Stimulated activated CD4-positive, alpha-beta T cell treated with anti-CD3 and anti-CD28 coated beads, Interleukin-2, amount 100 ng/mL, for 24 hours (primary cell): ENCODE results near the gene CMPK1.
"Not testable (repeated sequence)": the region's sequence is repeated elsewhere in the genome, so short reads cannot be mapped to it uniquely, and the experiment has no call there.

Experiments used
- DNase-seq, 2 donors: peaks; one replicate each; pipeline ENCODE4 v3.0.0-alpha.2; 2020

Gene CMPK1

GRCh38 chr1:47338249-47339077 is 4.9 kb downstream of the CMPK1 start:
- DNase-seq = no peak

GRCh38 chr1:47340227-47340626 is 6.6 kb downstream of the CMPK1 start:
- no peak for DNase-seq

GRCh38 chr1:47346979-47347378 is 13.4 kb downstream of the CMPK1 start:
- not testable (repeated sequence) for DNase-seq

GRCh38 chr1:47347735-47348134 is 14.1 kb downstream of the CMPK1 start:
- no peak for DNase-seq

GRCh38 chr1:47348246-47348645 is 14.7 kb downstream of the CMPK1 start:
- no peak for DNase-seq

- DNase-seq = no peak
Observed at GRCh38 chr1:47351305-47351704, 17.7 kb downstream of the CMPK1 start.

GRCh38 chr1:47361380-47361779 is 27.8 kb downstream of the CMPK1 start:
- no peak for DNase-seq

- no peak for DNase-seq
Observed at GRCh38 chr1:47362828-47363227, 29.2 kb downstream of the CMPK1 start.

- no peak for DNase-seq
Observed at GRCh38 chr1:47367651-47368050, 34.1 kb downstream of the CMPK1 start.

- no peak for DNase-seq
Observed at GRCh38 chr1:47371016-47371517, 37.5 kb downstream of the CMPK1 start.

GRCh38 chr1:47374501-47374900 is 40.9 kb downstream of the CMPK1 start:
- no peak for DNase-seq

- no peak for DNase-seq
Observed at GRCh38 chr1:47378147-47378546, 44.6 kb downstream of the CMPK1 start.

GRCh38 chr1:47380699-47381098 is 47.1 kb downstream of the CMPK1 start:
- DNase-seq = no peak

GRCh38 chr1:47382399-47382983 is 48.9 kb downstream of the CMPK1 start:
- DNase-seq = no peak

- DNase-seq = no peak
Observed at GRCh38 chr1:47384083-47384482, 50.5 kb downstream of the CMPK1 start.

- no peak for DNase-seq
Observed at GRCh38 chr1:47385020-47385419, 51.4 kb downstream of the CMPK1 start.

GRCh38 chr1:47386268-47386667 is 52.7 kb downstream of the CMPK1 start:
- DNase-seq = no peak

- no peak for DNase-seq
Observed at GRCh38 chr1:47388030-47388890, 54.7 kb downstream of the CMPK1 start.

- DNase-seq = peak; percentile 45 to 59
Observed at GRCh38 chr1:47388891-47389238, 55.3 kb downstream of the CMPK1 start.

- DNase-seq = no peak
Observed at GRCh38 chr1:47389731-47390130, 56.1 kb downstream of the CMPK1 start.

GRCh38 chr1:47390843-47391242 is 57.3 kb downstream of the CMPK1 start:
- no peak for DNase-seq

GRCh38 chr1:47393141-47393540 is 59.6 kb downstream of the CMPK1 start:
- DNase-seq = no peak

- no peak for DNase-seq
Observed at GRCh38 chr1:47395433-47395832, 61.8 kb downstream of the CMPK1 start.
